Nephron progenitor cell (in vitro differentiated cells): Measurements from ENCODE around the gene CFDP1.

Experiments used
- DNase-seq: peaks from one replicate; pipeline ENCODE4 v3.0.0; 2021
- H3K27ac Mint-ChIP-seq: 2 replicates; pipeline ENCODE4 v1.8.0; 2021; ENCODE audit warnings: mild to moderate bottlenecking, moderate library complexity, mixed read lengths
- H3K27me3 Mint-ChIP-seq: 2 replicates; pipeline ENCODE4 v1.8.0; 2021; ENCODE audit warnings: mild to moderate bottlenecking, low read depth, mixed read lengths; ENCODE audit not compliant: poor library complexity
- H3K36me3 Mint-ChIP-seq: 2 replicates; pipeline ENCODE4 v1.8.0; 2021; ENCODE audit warnings: low read depth, mixed read lengths
- H3K4me1 Mint-ChIP-seq: 2 replicates; pipeline ENCODE4 v1.8.0; 2021; ENCODE audit warnings: mixed read lengths
- H3K4me3 Mint-ChIP-seq: 2 replicates; pipeline ENCODE4 v1.8.0; 2021; ENCODE audit warnings: mild to moderate bottlenecking, moderate library complexity, mixed read lengths
- H3K9me3 Mint-ChIP-seq: 2 replicates; pipeline ENCODE4 v1.8.0; 2021; ENCODE audit warnings: mild to moderate bottlenecking, moderate library complexity, mixed read lengths
- TF ChIP-seq, protein P1 (sequence below): fragments of 200-600 bp; sonication (generic); IDR thresholded peaks from 2 replicates; pipeline ENCODE4 v1.5.0; 2021; ENCODE audit warnings: antibody characterized with exemption

The CFDP1 gene

DNA sequence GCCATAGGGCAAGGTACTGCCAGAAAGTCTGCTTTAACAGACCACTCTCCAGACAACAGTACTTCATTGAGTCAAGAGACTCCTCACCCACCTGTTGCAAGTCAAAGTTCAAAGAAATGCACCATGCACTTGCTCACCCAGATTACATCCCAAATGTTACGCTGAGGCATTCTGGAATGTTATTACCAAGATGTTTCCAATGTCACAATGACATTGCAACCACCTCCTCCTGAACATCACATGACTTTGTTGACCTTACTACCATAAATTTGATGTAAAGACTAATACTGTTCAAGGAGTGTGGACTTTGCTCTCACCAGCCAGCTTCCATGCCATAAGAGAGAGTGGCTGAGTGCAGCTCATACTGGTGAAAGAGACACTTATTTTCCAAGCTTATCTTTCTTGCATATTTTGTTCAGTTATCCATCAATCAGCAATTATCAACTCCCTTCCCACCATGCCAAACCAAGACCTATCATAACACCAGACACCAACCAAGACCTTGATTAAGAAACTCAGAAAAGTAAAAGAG is 123.3 kb downstream of the CFDP1 start:
- H3K36me3 Mint-ChIP-seq, result peaks cover 24% of the 10 kb centered on the region
- peak overlapping the region; percentile 5 for H3K4me3 Mint-ChIP-seq
- H3K27ac Mint-ChIP-seq, result peak overlapping the region; percentile 91
- peaks cover 45% of the 10 kb centered on the region for H3K4me1 Mint-ChIP-seq
- no peak for DNase-seq
- TF ChIP-seq, protein P1, sequence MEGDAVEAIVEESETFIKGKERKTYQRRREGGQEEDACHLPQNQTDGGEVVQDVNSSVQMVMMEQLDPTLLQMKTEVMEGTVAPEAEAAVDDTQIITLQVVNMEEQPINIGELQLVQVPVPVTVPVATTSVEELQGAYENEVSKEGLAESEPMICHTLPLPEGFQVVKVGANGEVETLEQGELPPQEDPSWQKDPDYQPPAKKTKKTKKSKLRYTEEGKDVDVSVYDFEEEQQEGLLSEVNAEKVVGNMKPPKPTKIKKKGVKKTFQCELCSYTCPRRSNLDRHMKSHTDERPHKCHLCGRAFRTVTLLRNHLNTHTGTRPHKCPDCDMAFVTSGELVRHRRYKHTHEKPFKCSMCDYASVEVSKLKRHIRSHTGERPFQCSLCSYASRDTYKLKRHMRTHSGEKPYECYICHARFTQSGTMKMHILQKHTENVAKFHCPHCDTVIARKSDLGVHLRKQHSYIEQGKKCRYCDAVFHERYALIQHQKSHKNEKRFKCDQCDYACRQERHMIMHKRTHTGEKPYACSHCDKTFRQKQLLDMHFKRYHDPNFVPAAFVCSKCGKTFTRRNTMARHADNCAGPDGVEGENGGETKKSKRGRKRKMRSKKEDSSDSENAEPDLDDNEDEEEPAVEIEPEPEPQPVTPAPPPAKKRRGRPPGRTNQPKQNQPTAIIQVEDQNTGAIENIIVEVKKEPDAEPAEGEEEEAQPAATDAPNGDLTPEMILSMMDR, result no peak
- no peaks in the 10 kb centered on the region for H3K9me3 Mint-ChIP-seq
- peaks cover 4% of the 10 kb centered on the region for H3K27me3 Mint-ChIP-seq

DNA sequence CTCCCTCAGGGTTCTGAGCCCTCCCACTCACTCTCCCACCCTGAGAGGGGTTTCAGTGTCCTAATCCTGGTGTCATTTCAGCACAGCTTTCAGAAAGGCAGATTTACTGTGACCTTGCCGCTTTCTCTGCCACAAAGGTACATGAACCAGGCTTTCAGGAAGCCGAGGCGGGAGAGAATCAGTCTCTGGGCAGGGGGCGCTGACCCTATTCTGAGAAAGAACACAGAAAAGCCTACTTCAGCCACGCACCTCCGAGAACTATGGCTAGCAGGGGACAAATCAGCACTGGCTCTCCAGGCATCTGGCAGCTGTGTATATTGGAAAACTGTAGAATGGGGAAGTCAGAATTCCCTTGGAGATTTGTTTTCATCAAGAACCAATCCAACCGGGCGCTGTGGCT is 124.1 kb downstream of the CFDP1 start:
- peaks cover 28% of the 10 kb centered on the region for H3K36me3 Mint-ChIP-seq
- no peaks in the 10 kb centered on the region for H3K9me3 Mint-ChIP-seq
- peaks cover 53% of the 10 kb centered on the region for H3K4me1 Mint-ChIP-seq
- H3K27me3 Mint-ChIP-seq, result peaks cover 4% of the 10 kb centered on the region
- DNase-seq, result peak; percentile 12
- no peak overlapping the region for H3K4me3 Mint-ChIP-seq
- peak overlapping the region; percentile 98 for H3K27ac Mint-ChIP-seq
- TF ChIP-seq, protein P1, result no peak

DNA sequence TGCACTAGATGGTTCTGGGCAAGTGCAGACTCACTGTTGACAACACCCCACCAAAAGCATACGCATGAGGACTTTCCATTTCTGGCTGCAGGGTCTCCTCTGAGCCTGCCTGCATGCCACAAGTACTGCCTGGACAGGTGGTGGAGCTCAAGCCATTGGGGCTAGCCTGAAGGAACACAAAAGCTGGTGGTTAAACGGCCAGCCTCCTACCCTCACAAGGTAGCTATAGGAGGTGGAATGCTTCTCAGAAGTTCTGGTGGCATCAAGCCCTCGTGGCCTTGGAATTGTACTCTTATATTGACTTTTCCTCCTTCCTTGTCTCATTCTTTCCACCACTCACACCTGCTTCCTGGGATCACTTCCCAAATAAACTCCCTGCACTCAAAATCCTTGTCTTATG is 125.3 kb downstream of the CFDP1 start:
- Mint-ChIP-seq H3K36me3 (peaks cover 33% of the 10 kb centered on the region), H3K4me1 (peaks cover 53% of the 10 kb centered on the region), H3K27me3 (peaks cover 4% of the 10 kb centered on the region), H3K27ac (peak overlapping the region; percentile 78), H3K4me3 (no peak overlapping the region), H3K9me3 (no peaks in the 10 kb centered on the region)
- TF ChIP-seq, protein P1, result no peak
- DNase-seq, result no peak

DNA sequence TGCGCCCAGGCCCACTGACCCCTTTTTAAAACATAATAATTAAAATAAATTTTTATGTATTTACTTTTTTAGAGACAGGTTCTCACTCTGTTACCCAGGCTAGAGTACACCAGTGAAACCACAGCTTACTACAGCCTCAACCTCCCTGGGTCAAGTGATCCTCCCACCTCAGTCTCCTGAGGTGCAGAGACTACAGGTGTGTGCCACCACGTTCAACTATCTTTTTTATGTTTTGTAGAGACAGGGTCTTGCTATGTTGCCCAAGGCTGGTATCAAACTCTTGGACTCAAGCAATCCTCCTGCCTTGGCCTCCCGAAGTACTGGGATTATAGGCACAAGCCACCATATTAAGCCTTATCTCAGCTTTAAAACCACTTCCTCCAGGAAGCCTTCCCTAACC is 125.8 kb downstream of the CFDP1 start:
- H3K27ac Mint-ChIP-seq, result no peak overlapping the region
- TF ChIP-seq, protein P1, result no peak
- no peak overlapping the region for H3K4me3 Mint-ChIP-seq
- H3K4me1 Mint-ChIP-seq, result peaks cover 53% of the 10 kb centered on the region
- no peaks in the 10 kb centered on the region for H3K9me3 Mint-ChIP-seq
- peaks cover 34% of the 10 kb centered on the region for H3K36me3 Mint-ChIP-seq
- H3K27me3 Mint-ChIP-seq, result peaks cover 2% of the 10 kb centered on the region
- DNase-seq, result no peak

DNA sequence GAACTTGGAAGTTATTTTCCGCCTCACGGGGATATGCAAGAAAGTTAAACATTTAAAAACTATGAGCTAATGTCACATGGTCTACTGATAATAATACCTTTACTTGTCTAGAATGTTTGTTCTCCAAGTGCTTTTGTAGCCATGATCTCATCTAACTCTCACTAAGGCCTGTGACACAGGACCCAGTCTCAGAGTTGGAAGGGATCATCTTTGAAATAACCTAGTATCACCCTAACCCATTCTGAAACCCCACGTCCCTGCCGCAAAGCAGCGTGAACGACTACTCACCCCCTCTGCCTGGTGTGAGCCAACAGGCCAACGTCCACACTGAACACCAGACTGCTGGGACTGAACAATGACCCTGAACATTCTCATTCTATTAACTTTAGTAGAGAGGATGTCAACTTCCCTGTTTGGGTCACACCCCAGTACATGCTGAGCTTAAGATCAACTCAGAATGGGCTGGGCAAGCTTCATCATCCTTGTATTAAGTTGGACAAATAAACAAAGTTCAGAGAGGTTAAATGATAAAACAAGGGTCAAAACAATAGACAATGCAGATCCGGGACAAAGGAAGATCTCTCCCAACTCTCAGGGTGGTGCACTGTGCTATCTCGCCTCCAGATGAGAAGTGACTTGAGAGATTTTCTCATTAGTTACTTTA is 127.1 kb downstream of the CFDP1 start:
- peak overlapping the region; percentile 97 for H3K27ac Mint-ChIP-seq
- no peaks in the 10 kb centered on the region for H3K27me3 Mint-ChIP-seq
- H3K36me3 Mint-ChIP-seq, result peaks cover 41% of the 10 kb centered on the region
- no peak for DNase-seq
- H3K4me1 Mint-ChIP-seq, result peaks cover 53% of the 10 kb centered on the region
- no peak overlapping the region for H3K4me3 Mint-ChIP-seq
- TF ChIP-seq, protein P1, result no peak
- H3K9me3 Mint-ChIP-seq, result no peaks in the 10 kb centered on the region
